ENCODE measurements around the gene PDIA2. TPM values are rescaled to one million over a fixed set of nuclear protein-coding genes. Genes with fewer than 3 reads are reported as not detected.

The PDIA2 gene
- total RNA-seq, 1 donor from 2014 or later = 11.8 TPM

DNA sequence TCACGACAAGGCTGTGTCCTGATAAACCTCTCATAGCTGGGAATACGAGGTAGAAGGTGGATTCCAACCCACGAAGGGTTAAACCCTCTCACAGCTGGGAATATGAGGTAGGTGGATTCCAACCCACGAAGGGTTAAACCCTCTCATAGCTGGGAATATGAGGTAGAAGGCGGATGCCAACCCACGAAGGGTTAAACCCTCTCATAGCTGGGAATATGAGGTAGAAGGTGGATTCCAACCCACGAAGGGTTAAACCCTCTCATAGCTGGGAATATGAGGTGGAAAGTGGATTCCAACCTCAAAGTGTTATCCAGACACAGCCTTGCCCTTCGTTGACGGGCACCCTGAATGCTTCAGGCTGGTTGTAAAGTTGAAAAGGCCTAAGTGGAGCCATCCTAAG, 38.6 kb downstream of the PDIA2 start:
- no peak for DNase-seq
- TF ChIP-seq, protein P1, sequence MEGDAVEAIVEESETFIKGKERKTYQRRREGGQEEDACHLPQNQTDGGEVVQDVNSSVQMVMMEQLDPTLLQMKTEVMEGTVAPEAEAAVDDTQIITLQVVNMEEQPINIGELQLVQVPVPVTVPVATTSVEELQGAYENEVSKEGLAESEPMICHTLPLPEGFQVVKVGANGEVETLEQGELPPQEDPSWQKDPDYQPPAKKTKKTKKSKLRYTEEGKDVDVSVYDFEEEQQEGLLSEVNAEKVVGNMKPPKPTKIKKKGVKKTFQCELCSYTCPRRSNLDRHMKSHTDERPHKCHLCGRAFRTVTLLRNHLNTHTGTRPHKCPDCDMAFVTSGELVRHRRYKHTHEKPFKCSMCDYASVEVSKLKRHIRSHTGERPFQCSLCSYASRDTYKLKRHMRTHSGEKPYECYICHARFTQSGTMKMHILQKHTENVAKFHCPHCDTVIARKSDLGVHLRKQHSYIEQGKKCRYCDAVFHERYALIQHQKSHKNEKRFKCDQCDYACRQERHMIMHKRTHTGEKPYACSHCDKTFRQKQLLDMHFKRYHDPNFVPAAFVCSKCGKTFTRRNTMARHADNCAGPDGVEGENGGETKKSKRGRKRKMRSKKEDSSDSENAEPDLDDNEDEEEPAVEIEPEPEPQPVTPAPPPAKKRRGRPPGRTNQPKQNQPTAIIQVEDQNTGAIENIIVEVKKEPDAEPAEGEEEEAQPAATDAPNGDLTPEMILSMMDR (IDR thresholded peaks at IDR 0.05; ENCODE audit: partially characterized antibody, unreplicated experiment) = no peak
- peaks cover 2% of the 10 kb centered on the region for H3K27me3 Mint-ChIP-seq (ENCODE audit: unreplicated experiment)
- H3K9me3 Mint-ChIP-seq (ENCODE audit: unreplicated experiment) = no peaks in the 10 kb centered on the region
- H3K36me3 Mint-ChIP-seq (ENCODE audit: unreplicated experiment) = no peaks in the 10 kb centered on the region
- no peak overlapping the region for H3K27ac Mint-ChIP-seq (ENCODE audit: unreplicated experiment)
- no peak overlapping the region for H3K4me3 Mint-ChIP-seq (ENCODE audit: unreplicated experiment)
- no peaks in the 10 kb centered on the region for H3K4me1 Mint-ChIP-seq (ENCODE audit: low read depth, unreplicated experiment)

DNA sequence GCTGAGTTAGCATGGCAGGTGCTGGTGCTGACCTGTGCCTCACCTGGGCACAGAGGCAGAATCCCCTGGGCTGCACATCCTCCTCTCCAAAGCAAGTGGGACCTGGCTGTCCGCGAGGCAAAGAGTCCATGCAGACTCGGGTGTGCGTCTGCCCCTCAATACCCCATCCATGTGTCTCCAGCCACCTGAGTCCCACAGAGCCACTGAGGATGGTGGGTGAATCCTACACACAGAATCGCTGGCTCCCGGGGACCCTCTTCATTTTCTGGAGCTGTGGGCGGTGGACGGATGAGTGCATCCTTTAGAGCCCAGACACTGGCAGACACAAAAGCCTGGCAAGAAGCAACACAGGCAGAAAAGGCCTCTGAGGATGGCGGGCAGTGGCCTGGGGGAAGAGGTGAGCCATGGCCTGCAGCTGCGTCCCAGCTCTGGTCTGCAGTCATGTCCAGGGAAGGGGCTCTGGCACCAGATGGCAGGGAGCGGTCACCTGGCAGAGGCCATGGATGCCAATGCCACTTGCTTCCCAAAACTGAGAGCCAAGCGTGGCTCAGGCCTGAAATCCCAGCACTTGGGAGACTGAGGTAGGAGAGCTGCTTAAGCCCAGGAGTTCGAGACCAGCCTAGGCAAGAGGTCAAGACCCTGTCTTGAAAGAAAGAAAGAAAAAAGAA, 39.6 kb downstream of the PDIA2 start:
- TF ChIP-seq, protein P1 (IDR thresholded peaks at IDR 0.05; ENCODE audit: partially characterized antibody, unreplicated experiment) = no peak
- no peaks in the 10 kb centered on the region for H3K36me3 Mint-ChIP-seq (ENCODE audit: unreplicated experiment)
- no peak overlapping the region for H3K4me3 Mint-ChIP-seq (ENCODE audit: unreplicated experiment)
- H3K27ac Mint-ChIP-seq (ENCODE audit: unreplicated experiment) = no peak overlapping the region
- no peak for DNase-seq
- no peaks in the 10 kb centered on the region for H3K9me3 Mint-ChIP-seq (ENCODE audit: unreplicated experiment)
- peaks cover 2% of the 10 kb centered on the region for H3K27me3 Mint-ChIP-seq (ENCODE audit: unreplicated experiment)
- H3K4me1 Mint-ChIP-seq (ENCODE audit: low read depth, unreplicated experiment) = no peaks in the 10 kb centered on the region

DNA sequence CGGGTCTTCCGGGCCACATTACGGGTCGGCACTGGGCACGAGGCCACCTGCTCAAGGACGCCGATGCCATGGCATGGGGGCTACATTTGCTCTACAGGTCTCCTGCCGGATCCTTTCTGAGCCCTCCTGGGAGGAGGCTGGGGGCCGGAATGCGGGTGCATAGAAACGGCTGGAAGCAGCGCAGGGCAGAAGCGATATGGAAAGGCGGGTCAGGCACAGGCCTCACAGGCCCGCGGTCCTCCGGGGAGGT, 41.2 kb downstream of the PDIA2 start:
- H3K4me1 Mint-ChIP-seq (ENCODE audit: low read depth, unreplicated experiment) = no peaks in the 10 kb centered on the region
- H3K4me3 Mint-ChIP-seq (ENCODE audit: unreplicated experiment) = no peak overlapping the region
- TF ChIP-seq, protein P1 (IDR thresholded peaks at IDR 0.05; ENCODE audit: partially characterized antibody, unreplicated experiment) = no peak
- no peaks in the 10 kb centered on the region for H3K9me3 Mint-ChIP-seq (ENCODE audit: unreplicated experiment)
- peaks cover 2% of the 10 kb centered on the region for H3K27me3 Mint-ChIP-seq (ENCODE audit: unreplicated experiment)
- no peak for DNase-seq
- H3K27ac Mint-ChIP-seq (ENCODE audit: unreplicated experiment) = no peak overlapping the region
- no peaks in the 10 kb centered on the region for H3K36me3 Mint-ChIP-seq (ENCODE audit: unreplicated experiment)

DNA sequence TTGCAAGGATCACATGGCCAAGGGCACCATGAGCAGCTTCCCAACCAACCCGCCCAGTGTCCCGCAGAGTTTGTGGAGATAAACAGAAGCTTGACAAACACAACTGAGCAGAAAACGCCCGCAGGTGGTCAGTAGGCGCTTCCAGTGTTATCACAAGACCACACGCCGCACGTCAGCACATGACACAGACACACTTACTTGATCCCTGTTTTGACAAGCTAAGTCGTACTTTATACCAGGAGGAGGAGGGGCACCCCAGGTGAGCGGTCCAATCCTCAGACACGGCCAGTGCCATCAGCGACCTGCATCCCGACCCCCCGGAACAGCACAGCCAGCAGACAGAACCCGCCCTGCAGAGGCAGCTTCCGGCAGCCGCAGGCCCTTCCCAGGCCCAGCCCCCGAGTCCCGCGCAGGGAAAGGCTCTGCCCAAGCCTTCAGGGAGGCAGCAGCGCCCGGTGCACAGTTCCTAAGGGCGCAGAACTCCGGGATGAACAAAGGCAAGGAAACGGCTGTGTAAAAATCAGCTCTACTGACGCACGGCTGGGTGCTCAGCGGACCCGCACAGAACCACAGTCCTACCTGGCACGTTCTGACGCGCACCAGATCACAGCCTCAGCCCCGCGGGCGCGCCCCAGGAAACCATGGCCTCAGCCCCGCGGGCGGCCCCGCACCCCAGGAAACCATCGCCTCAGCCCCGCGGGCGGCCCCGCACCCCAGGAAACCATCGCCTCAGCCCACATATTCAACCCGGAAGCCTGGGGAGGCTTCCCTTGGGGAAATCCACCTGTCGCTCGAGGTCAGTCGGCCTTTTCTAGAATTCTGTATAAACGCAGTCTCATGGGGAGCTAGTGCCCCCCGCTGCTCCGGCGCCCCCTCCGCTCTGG, 41.7 kb downstream of the PDIA2 start:
- H3K27me3 Mint-ChIP-seq (ENCODE audit: unreplicated experiment) = peaks cover 2% of the 10 kb centered on the region
- H3K4me1 Mint-ChIP-seq (ENCODE audit: low read depth, unreplicated experiment) = no peaks in the 10 kb centered on the region
- no peaks in the 10 kb centered on the region for H3K9me3 Mint-ChIP-seq (ENCODE audit: unreplicated experiment)
- TF ChIP-seq, protein P1 (IDR thresholded peaks at IDR 0.05; ENCODE audit: partially characterized antibody, unreplicated experiment) = no peak
- no peak overlapping the region for H3K27ac Mint-ChIP-seq (ENCODE audit: unreplicated experiment)
- DNase-seq = no peak
- no peaks in the 10 kb centered on the region for H3K36me3 Mint-ChIP-seq (ENCODE audit: unreplicated experiment)
- no peak overlapping the region for H3K4me3 Mint-ChIP-seq (ENCODE audit: unreplicated experiment)
